H1 (cell line): ENCODE data around the gene AP3M1. TPM values are rescaled to one million over a fixed set of nuclear protein-coding genes. Genes with fewer than 3 reads are reported as not detected.

Source experiments
- CTCF ChIA-PET: fragments of 300-600 bp; sonication (Branson Sonifier 250); formaldehyde crosslinking; loops from one replicate; lab custom pipeline; 2021; ENCODE audit not compliant: partially characterized antibody; lab: Charles Lee
- POLR2A ChIA-PET: fragments of 300-600 bp; sonication (Branson Sonifier 250); formaldehyde crosslinking; loops from one replicate; lab custom pipeline; 2021; ENCODE audit warnings: inconsistent platforms; ENCODE audit not compliant: partially characterized antibody; lab: Charles Lee
- DNase-seq, 2 experiments: peaks; one replicate each; pipeline versions ENCODE4 v3.0.0 to v3.0.0-alpha.2; 2010 to 2022; ENCODE audit warnings: low spot score in 2 of 2, low read depth in 1 of 2, mixed read lengths in 1 of 2
- FAIRE-seq: peaks from 2 replicates; lab custom pipeline; 2011; peaks lifted over from hg19 to GRCh38; lab: Jason Lieb, UNC
- H2AFZ ChIP-seq: 2 replicates; pipeline ENCODE4 v1.8.1; 2012; ENCODE audit warnings: low read length, inconsistent platforms
- H2AK5ac ChIP-seq: 2 replicates; pipeline ENCODE4 v1.6.1; 2013; ENCODE audit warnings: low read depth, low read length
- H2BK120ac ChIP-seq: replicated peaks from 2 replicates; pipeline ENCODE3; 2013; ENCODE audit warnings: low read depth, low read length, inconsistent platforms
- H2BK12ac ChIP-seq: 2 replicates; pipeline ENCODE4 v1.6.1; 2013; ENCODE audit warnings: low read depth, low read length
- H2BK15ac ChIP-seq: 2 replicates; pipeline ENCODE4 v1.6.1; 2013; ENCODE audit warnings: low read length
- H2BK20ac ChIP-seq: 2 replicates; pipeline ENCODE4 v1.6.1; 2013; ENCODE audit warnings: low read length
- H2BK5ac ChIP-seq: 2 replicates; pipeline ENCODE4 v1.6.1; 2013; ENCODE audit warnings: low read depth, low read length
- H3K14ac ChIP-seq: 2 replicates; pipeline ENCODE4 v1.6.1; 2013; ENCODE audit warnings: inconsistent platforms; ENCODE audit not compliant: insufficient read length
- H3K18ac ChIP-seq: 2 replicates; pipeline ENCODE4 v1.6.1; 2013; ENCODE audit warnings: low read length; ENCODE audit errors: extremely low read depth
- H3K23ac ChIP-seq: 2 replicates; pipeline ENCODE4 v1.6.1; 2013; ENCODE audit warnings: inconsistent platforms; ENCODE audit not compliant: insufficient read length
- H3K23me2 ChIP-seq: 2 replicates; pipeline ENCODE4 v1.6.1; 2013; ENCODE audit warnings: low read depth, low read length
- H3K27ac ChIP-seq: 2 replicates; pipeline ENCODE4 v1.6.1; 2011; ENCODE audit warnings: low read depth, low read length, inconsistent platforms
- H3K27me3 ChIP-seq, 4 experiments: replicated peaks in 1 of 4; 1 replicate in 1 of 4; 2 replicates in 3 of 4; pipeline versions ENCODE4 v1.6.1 to v1.8.1; 2011 to 2013; ENCODE audit warnings: low read length in 3 of 4, mild to moderate bottlenecking in 3 of 4, inconsistent platforms in 2 of 4, mixed read lengths in 2 of 4, moderate library complexity in 1 of 4; ENCODE audit not compliant: control insufficient read depth in 3 of 4, insufficient read depth in 3 of 4; ENCODE audit errors: extremely low read depth in 1 of 4
- H3K36me3 ChIP-seq, 4 experiments: 2 replicates each; pipeline versions ENCODE4 v1.6.1 to v1.8.1; 2011 to 2013; ENCODE audit warnings: mild to moderate bottlenecking in 4 of 4, low read length in 3 of 4, moderate library complexity in 2 of 4, control low read depth in 1 of 4, inconsistent platforms in 1 of 4; ENCODE audit not compliant: insufficient read depth in 4 of 4, control insufficient read depth in 2 of 4
- H3K4ac ChIP-seq: replicated peaks from 2 replicates; pipeline ENCODE3; 2013; ENCODE audit warnings: low read length, low read depth, mixed read lengths, inconsistent platforms; ENCODE audit not compliant: insufficient read length
- H3K4me1 ChIP-seq, 4 experiments: replicated peaks in 1 of 4; 1 replicate in 1 of 4; 2 replicates in 3 of 4; pipeline versions ENCODE4 v1.6.1 to v1.8.1; 2011 to 2013; ENCODE audit warnings: low read length in 3 of 4, inconsistent platforms in 2 of 4, mixed read lengths in 1 of 4; ENCODE audit not compliant: insufficient read depth in 4 of 4, control insufficient read depth in 3 of 4
- H3K4me2 ChIP-seq, 2 experiments: 2 replicates each; pipeline versions ENCODE4 v1.6.1 to v1.8.1; 2011 to 2013; ENCODE audit warnings: low read depth in 2 of 2, low read length in 2 of 2, control low read depth in 1 of 2, inconsistent platforms in 1 of 2, mild to moderate bottlenecking in 1 of 2; ENCODE audit not compliant: insufficient read depth in 1 of 2
- H3K4me3 ChIP-seq, 4 experiments: fragments of 200-600, 300-600 bp in 1 of 4; sonication (generic), shearing (Covaris generic), sonication (Bioruptor Twin) in 1 of 4; 2 replicates each; pipeline versions ENCODE4 v1.5.1 to v1.8.1; 2011 to 2016; ENCODE audit warnings: low read length in 4 of 4, low read depth in 3 of 4, control low read depth in 2 of 4, inconsistent platforms in 2 of 4, mild to moderate bottlenecking in 2 of 4, mixed read lengths in 1 of 4, moderate library complexity in 1 of 4; ENCODE audit not compliant: insufficient read depth in 2 of 4; ENCODE audit errors: extremely low read depth in 1 of 4
- H3K56ac ChIP-seq: replicated peaks from 2 replicates; pipeline ENCODE3; 2013; ENCODE audit warnings: low read depth, mild to moderate bottlenecking, mixed read lengths, low read length, inconsistent platforms; ENCODE audit not compliant: insufficient read length
- H3K79me1 ChIP-seq: 2 replicates; pipeline ENCODE4 v1.6.1; 2013; ENCODE audit warnings: low read depth, low read length, control low read depth
- H3K79me2 ChIP-seq, 2 experiments: 2 replicates each; pipeline versions ENCODE4 v1.6.1 to v1.8.1; 2012 to 2013; ENCODE audit warnings: low read length in 2 of 2, mild to moderate bottlenecking in 2 of 2, inconsistent platforms in 1 of 2; ENCODE audit not compliant: insufficient read depth in 2 of 2, control insufficient read depth in 1 of 2
- H3K9ac ChIP-seq, 4 experiments: replicated peaks in 1 of 4; 1 replicate in 1 of 4; 2 replicates in 3 of 4; pipeline versions ENCODE4 v1.6.1 to v1.8.1; 2011 to 2013; ENCODE audit warnings: low read depth in 3 of 4, low read length in 3 of 4, control low read depth in 2 of 4, mild to moderate bottlenecking in 2 of 4, moderate library complexity in 2 of 4, inconsistent platforms in 1 of 4; ENCODE audit errors: extremely low read depth in 1 of 4
- H3K9me3 ChIP-seq, 2 experiments: 2 replicates each; pipeline versions ENCODE4 v1.6.1 to v1.8.1; 2012 to 2013; ENCODE audit warnings: mild to moderate bottlenecking in 2 of 2, moderate library complexity in 2 of 2, control low read depth in 1 of 2, inconsistent platforms in 1 of 2, low read depth in 1 of 2, low read length in 1 of 2, mixed read lengths in 1 of 2; ENCODE audit not compliant: insufficient read depth in 2 of 2
- H4K20me1 ChIP-seq, 2 experiments: replicated peaks in 1 of 2; 2 replicates each; pipeline versions ENCODE3 to v1.8.1; 2011 to 2013; ENCODE audit warnings: inconsistent platforms in 2 of 2, low read length in 2 of 2, mild to moderate bottlenecking in 1 of 2; ENCODE audit not compliant: insufficient read depth in 2 of 2, control insufficient read depth in 1 of 2
- H4K5ac ChIP-seq: 2 replicates; pipeline ENCODE4 v1.6.1; 2013; ENCODE audit warnings: low read length, low read depth, mixed read lengths, inconsistent platforms; ENCODE audit not compliant: insufficient read length
- H4K8ac ChIP-seq: 2 replicates; pipeline ENCODE4 v1.8.0; 2013; ENCODE audit warnings: mild to moderate bottlenecking, moderate library complexity, low read length, inconsistent platforms; ENCODE audit not compliant: insufficient read depth; ENCODE audit errors: extremely low read depth
- H4K91ac ChIP-seq: replicated peaks from 2 replicates; pipeline ENCODE3; 2013; ENCODE audit warnings: low read length, mixed read lengths, inconsistent platforms; ENCODE audit not compliant: insufficient read length
- ASH2L ChIP-seq: fragments of 200-600, 300-600 bp; sonication (generic); IDR thresholded peaks from one replicate; pipeline ENCODE4 v1.7.1; 2017; ENCODE audit warnings: low read length
- ATF3 ChIP-seq: IDR thresholded peaks from 2 replicates; pipeline ENCODE4 v1.6.1; 2011; ENCODE audit warnings: low read depth, mild to moderate bottlenecking, low read length; ENCODE audit not compliant: insufficient read depth
- CBX5 ChIP-seq: fragments of 300-800, 300-1000 bp; sonication (generic); IDR thresholded peaks from 2 replicates; pipeline ENCODE4 v1.7.1; 2016; ENCODE audit warnings: antibody characterized with exemption, low read length, low read depth
- CEBPB ChIP-seq: IDR thresholded peaks from 2 replicates; pipeline ENCODE4 v1.6.1; 2012; ENCODE audit warnings: low read depth, low read length
- CHD1 ChIP-seq: IDR thresholded peaks from 2 replicates; pipeline ENCODE4 v1.6.1; 2012; ENCODE audit warnings: low read depth, low read length, improper control_type of control experiment
- CHD2 ChIP-seq: IDR thresholded peaks from 2 replicates; pipeline ENCODE4 v1.6.1; 2012; ENCODE audit warnings: low read length, improper control_type of control experiment
- JUND ChIP-seq: IDR thresholded peaks from 2 replicates; pipeline ENCODE4 v1.6.1; 2011; ENCODE audit warnings: mild to moderate bottlenecking, improper control_type of control experiment, low read length
- POLR2AphosphoS5 ChIP-seq: IDR thresholded peaks from 2 replicates; pipeline ENCODE4 v1.6.1; 2011; ENCODE audit warnings: low read depth, low read length
- POU5F1 ChIP-seq: IDR thresholded peaks from 2 replicates; pipeline ENCODE4 v1.6.1; 2011; ENCODE audit warnings: low read depth, mild to moderate bottlenecking, low read length, moderate library complexity
- SUZ12 ChIP-seq: fragments of 200-600 bp; sonication (generic); IDR thresholded peaks from 2 replicates; pipeline ENCODE4 v1.6.1; 2012; ENCODE audit warnings: mild to moderate bottlenecking, inconsistent platforms, low read length, moderate library complexity, mixed read lengths
- USF2 ChIP-seq: IDR thresholded peaks from 2 replicates; pipeline ENCODE4 v1.6.1; 2011; ENCODE audit warnings: low read length, improper control_type of control experiment
- YY1 ChIP-seq: IDR thresholded peaks from 2 replicates; pipeline ENCODE4 v1.6.1; 2011; ENCODE audit warnings: low read depth, mild to moderate bottlenecking, low read length
- WGBS, 2 experiments: shearing (Covaris generic) in 1 of 2; methylation state at CpG; one replicate each; pipeline versions ENCODE4 v1.1.6 to v1.1.7; 2013 to 2015; ENCODE audit warnings: low lambda C conversion rate in 2 of 2, mixed read lengths in 2 of 2, inconsistent platforms in 1 of 2, low coverage in 1 of 2, missing lambda C conversion rate in 1 of 2; ENCODE audit not compliant: insufficient replicate concordance in 2 of 2, insufficient coverage in 1 of 2, insufficient read length in 1 of 2; ENCODE audit errors: extremely low coverage in 1 of 2, missing lambda C conversion rate in 1 of 2; 5-methylcytosine and 5-hydroxymethylcytosine counted together
- polyA plus RNA-seq, 7 experiments: library from polyadenylated mRNA; depleted of rRNA in 3 of 7; stranded (reverse) in 5 of 7; unstranded in 2 of 7; fragments of >200 nt in 5 of 7; fragments of 200-250 nt in 2 of 7; gene quantifications; 1 replicate in 5 of 7; 2 replicates in 1 of 7; 4 replicates in 1 of 7; pipeline versions ENCODE4 v1.2.1 to v1.2.3, GENCODE V29; 2011 to 2013; ENCODE audit warnings: missing spikeins in 2 of 7, mixed read lengths in 2 of 7
- total RNA-seq: library from RNA; stranded (reverse); fragmentation: NEBNext Ultra II Directional; extraction: Animal tissue kit (Norgen Biotek cat#: 25700); gene quantifications from 2 replicates; pipeline ENCODE4 v1.2.1, GENCODE V29; 2021

The AP3M1 gene
- total and polyA plus RNA-seq, 2 of the 8 experiments (the other 6 are each of a cell fraction or from before 2014, with no cell fraction given) = 23.9 to 38.9 TPM

GRCh38 chr10:74178042-74178791 lies 27.6 kb upstream of the AP3M1 start:
- H3K23me2 ChIP-seq = peaks cover 7% of the 10 kb centered on the region; the same call in 1 of the 2 replicates
- H3K79me2 ChIP-seq = peaks cover 3 to 52% of the 10 kb centered on the region in 2 experiments
- H3K4me1 ChIP-seq = peaks cover 2 to 4% (median 3%) of the 10 kb centered on the region in 4 experiments; a peak in 4 of 7 replicates
- H3K4ac ChIP-seq = no peak overlapping the region
- H3K79me1 ChIP-seq = 0 out of 2 replicates have a peak, but pooled peaks cover 2% of the 10 kb centered on the region
- H2AFZ ChIP-seq = no peak overlapping the region
- H4K8ac ChIP-seq = no peak overlapping the region
- H3K18ac ChIP-seq = no peak overlapping the region
- no peak overlapping the region for H2BK5ac ChIP-seq
- no peak overlapping the region for H2BK20ac ChIP-seq
- H4K5ac ChIP-seq = no peak overlapping the region
- no peak for DNase-seq
- H3K27me3 ChIP-seq = no peaks in the 10 kb centered on the region
- no peak overlapping the region for H3K56ac ChIP-seq
- H2BK15ac ChIP-seq = no peak overlapping the region
- no peak overlapping the region for H4K91ac ChIP-seq
- H3K9ac ChIP-seq = no peak overlapping the region
- peak overlapping the region in 1 of 2 experiments; percentile 70; a peak in 1 of 4 replicates for H3K4me2 ChIP-seq
- 95% methylated on average over 5 of the region's 5 CpGs; no CpG with 5 or more reads in 1 of the 2 experiments for WGBS, 2 experiments
- no peak overlapping the region for H3K4me3 ChIP-seq
- no peak for FAIRE-seq
- H3K36me3 ChIP-seq = no peaks in the 10 kb centered on the region
- H2BK12ac ChIP-seq = no peak overlapping the region
- ChIA-PET POLR2A (interaction anchor here (0.6 to 3.0 kb wide), 6 partner anchors 9 to 38 kb away, joined by 3 to 8 read pairs (median 4); partner anchors contain the start of genes ADK and AP3M1), CTCF (interaction anchor here (0.7 to 1.3 kb wide), 2 partner anchors 35 to 1009 kb away, joined by 3 read pairs; no protein-coding TSS in a partner anchor)
- no peak overlapping the region for H2BK120ac ChIP-seq
- H3K14ac ChIP-seq = no peak overlapping the region
- no peak overlapping the region for H3K27ac ChIP-seq
- H4K20me1 ChIP-seq = peaks cover 0 to 2% of the 10 kb centered on the region in 2 experiments
- no peak overlapping the region for H3K23ac ChIP-seq
- H2AK5ac ChIP-seq = no peak overlapping the region
- H3K9me3 ChIP-seq = no peaks in the 10 kb centered on the region
- TF ChIP-seq CEBPB (no peak), CBX5 (no peak), POU5F1 (no peak), USF2 (no peak), YY1 (no peak), ATF3 (no peak), SUZ12 (no peak), JUND (no peak), ASH2L (no peak), POLR2AphosphoS5 (no peak), CHD1 (no peak), CHD2 (no peak)
